ENCODE measurements around the gene EVC.

Gene EVC

GRCh38 chr4:5857199-5857598, 146.2 kb downstream of the EVC start:
- no peak for DNase-seq

GRCh38 chr4:5858020-5858769, 147.2 kb downstream of the EVC start:
- no peak for DNase-seq

- DNase-seq = peak; percentile 65
Observed at GRCh38 chr4:5863461-5864113, 152.6 kb downstream of the EVC start.

Data from stimulated activated CD4-positive, alpha-beta T cell treated with anti-CD3 and anti-CD28 coated beads, Interleukin-1b, Interleukin-23, amount 100 ng/mL, for 48 hours (primary cell).